SK-N-SH (cell line): ENCODE measurements around the gene ZNF496.

ENCODE experiments used
- EP300 ChIP-seq, 2 experiments: IDR thresholded peaks; 2 replicates each; pipeline versions ENCODE4 v1.4.0 to v1.6.1; 2012; ENCODE audit warnings: borderline replicate concordance in 1 of 2, low read depth in 1 of 2, low read length in 1 of 2
- GATA2 ChIP-seq: sonication (generic); formaldehyde crosslinking; IDR thresholded peaks from 2 replicates; pipeline ENCODE4 v1.5.0; 2020; ENCODE audit warnings: mild to moderate bottlenecking, missing genetic modification reagents
- MEF2A ChIP-seq: IDR thresholded peaks from 2 replicates; pipeline ENCODE4 v1.4.0; 2012; ENCODE audit warnings: low read depth, borderline replicate concordance
- NRF1 ChIP-seq: IDR thresholded peaks from 2 replicates; pipeline ENCODE4 v1.6.1; 2012; ENCODE audit warnings: low read depth, mild to moderate bottlenecking, low read length
- POLR2AphosphoS5 ChIP-seq: IDR thresholded peaks from 2 replicates; pipeline ENCODE4 v1.6.1; 2012; ENCODE audit warnings: low read depth, low read length
- RFX5 ChIP-seq: IDR thresholded peaks from 2 replicates; pipeline ENCODE4 v1.6.1; 2012; ENCODE audit warnings: mild to moderate bottlenecking, improper control_type of control experiment, low read length
- SIN3A ChIP-seq: IDR thresholded peaks from 2 replicates; pipeline ENCODE4 v1.6.1; 2012; ENCODE audit warnings: low read depth, mild to moderate bottlenecking, low read length, moderate library complexity, borderline replicate concordance
- YY1 ChIP-seq: IDR thresholded peaks from 2 replicates; pipeline ENCODE4 v1.4.0; 2012; ENCODE audit warnings: low read depth, mild to moderate bottlenecking
- ZBTB33 ChIP-seq: IDR thresholded peaks from 2 replicates; pipeline ENCODE4 v1.4.0; 2012; ENCODE audit warnings: low read depth, borderline replicate concordance
- TF ChIP-seq, protein P1 (sequence below): fragments of 200-600 bp; sonication (generic); IDR thresholded peaks from 2 replicates; pipeline ENCODE4 v1.6.1; 2017; ENCODE audit warnings: antibody characterized with exemption, mild to moderate bottlenecking, moderate library complexity
- TF ChIP-seq, protein P2 (sequence below): IDR thresholded peaks from 2 replicates; pipeline ENCODE4 v1.4.0; 2012; ENCODE audit warnings: low read depth

DNA sequence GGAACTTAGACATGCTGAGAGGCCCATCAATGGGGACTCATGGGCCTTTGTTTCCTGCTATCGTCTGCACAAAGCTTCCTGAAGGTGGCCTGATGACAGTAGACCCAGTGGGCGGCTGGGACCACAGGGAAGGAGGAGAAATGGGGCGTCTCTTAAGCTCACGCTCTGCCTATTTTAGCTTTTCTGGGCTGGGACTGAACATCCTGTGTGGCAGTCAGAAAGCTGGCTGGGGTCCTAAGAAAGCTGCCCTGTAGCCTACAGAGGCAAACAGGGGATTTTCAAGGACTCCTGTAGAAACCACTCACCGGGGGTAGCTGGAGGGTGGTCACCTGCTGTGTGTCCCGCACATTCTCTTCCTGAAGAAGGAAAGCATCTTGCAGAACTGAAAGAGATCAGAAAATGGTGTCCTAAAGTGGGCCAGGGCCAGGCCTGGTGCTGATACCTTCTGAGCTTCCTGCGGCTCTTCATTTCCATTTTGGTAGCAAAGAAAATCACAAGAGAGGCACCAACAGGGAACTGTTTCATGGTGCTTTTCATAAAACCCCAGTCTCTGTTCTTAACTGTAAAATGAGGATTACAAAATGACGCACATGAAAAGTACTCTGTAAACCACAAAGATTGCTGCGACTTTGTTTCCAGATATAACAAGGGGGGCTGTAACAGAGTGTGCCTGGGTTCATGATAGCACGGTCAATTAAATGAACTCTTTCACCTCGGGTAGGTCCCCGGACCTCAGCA lies 8.6 kb downstream of the ZNF496 start:
- TF ChIP-seq GATA2 (CRISPR knock-in tag) (no peak), YY1 (no peak), RFX5 (no peak), SIN3A (no peak), NRF1 (no peak), POLR2AphosphoS5 (no peak), MEF2A (no peak), ZBTB33 (no peak), EP300 (IDR thresholded peaks at IDR 0.05; ENCODE audit: borderline replicate concordance in 1 of 2, low read depth in 1 of 2, low read length in 1 of 2) (no peak)
- TF ChIP-seq, protein P1, sequence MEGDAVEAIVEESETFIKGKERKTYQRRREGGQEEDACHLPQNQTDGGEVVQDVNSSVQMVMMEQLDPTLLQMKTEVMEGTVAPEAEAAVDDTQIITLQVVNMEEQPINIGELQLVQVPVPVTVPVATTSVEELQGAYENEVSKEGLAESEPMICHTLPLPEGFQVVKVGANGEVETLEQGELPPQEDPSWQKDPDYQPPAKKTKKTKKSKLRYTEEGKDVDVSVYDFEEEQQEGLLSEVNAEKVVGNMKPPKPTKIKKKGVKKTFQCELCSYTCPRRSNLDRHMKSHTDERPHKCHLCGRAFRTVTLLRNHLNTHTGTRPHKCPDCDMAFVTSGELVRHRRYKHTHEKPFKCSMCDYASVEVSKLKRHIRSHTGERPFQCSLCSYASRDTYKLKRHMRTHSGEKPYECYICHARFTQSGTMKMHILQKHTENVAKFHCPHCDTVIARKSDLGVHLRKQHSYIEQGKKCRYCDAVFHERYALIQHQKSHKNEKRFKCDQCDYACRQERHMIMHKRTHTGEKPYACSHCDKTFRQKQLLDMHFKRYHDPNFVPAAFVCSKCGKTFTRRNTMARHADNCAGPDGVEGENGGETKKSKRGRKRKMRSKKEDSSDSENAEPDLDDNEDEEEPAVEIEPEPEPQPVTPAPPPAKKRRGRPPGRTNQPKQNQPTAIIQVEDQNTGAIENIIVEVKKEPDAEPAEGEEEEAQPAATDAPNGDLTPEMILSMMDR = no peak
- TF ChIP-seq, protein P2, sequence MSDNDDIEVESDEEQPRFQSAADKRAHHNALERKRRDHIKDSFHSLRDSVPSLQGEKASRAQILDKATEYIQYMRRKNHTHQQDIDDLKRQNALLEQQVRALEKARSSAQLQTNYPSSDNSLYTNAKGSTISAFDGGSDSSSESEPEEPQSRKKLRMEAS = no peak
